Prostate gland (tissue), 2 donors: ENCODE measurements around the gene EBF3.
A peak's percentile ranks its signal among the peaks of the same experiment; 100 is the strongest.

Experiments used
- POLR2A ChIP-seq: fragments of 450-650 bp; IDR thresholded peaks from one replicate; pipeline ENCODE4 v1.6.1; 2016; ENCODE audit warnings: antibody characterized with exemption, mild to moderate bottlenecking
- POLR2AphosphoS5 ChIP-seq: sonication (generic); formaldehyde crosslinking; IDR thresholded peaks from one replicate; pipeline ENCODE4 v1.6.1; 2017; ENCODE audit warnings: antibody characterized with exemption
- TF ChIP-seq, protein P1 (sequence below), 4 experiments: fragments of 200-600 bp in 2 of 4; fragments of 450-650 bp in 2 of 4; sonication (generic) in 2 of 4; IDR thresholded peaks; 1 replicate in 3 of 4; 2 replicates in 1 of 4; pipeline ENCODE4 v1.5.1; 2016 to 2019; ENCODE audit warnings: antibody characterized with exemption in 4 of 4, mild to moderate bottlenecking in 2 of 4, moderate library complexity in 2 of 4

DNA sequence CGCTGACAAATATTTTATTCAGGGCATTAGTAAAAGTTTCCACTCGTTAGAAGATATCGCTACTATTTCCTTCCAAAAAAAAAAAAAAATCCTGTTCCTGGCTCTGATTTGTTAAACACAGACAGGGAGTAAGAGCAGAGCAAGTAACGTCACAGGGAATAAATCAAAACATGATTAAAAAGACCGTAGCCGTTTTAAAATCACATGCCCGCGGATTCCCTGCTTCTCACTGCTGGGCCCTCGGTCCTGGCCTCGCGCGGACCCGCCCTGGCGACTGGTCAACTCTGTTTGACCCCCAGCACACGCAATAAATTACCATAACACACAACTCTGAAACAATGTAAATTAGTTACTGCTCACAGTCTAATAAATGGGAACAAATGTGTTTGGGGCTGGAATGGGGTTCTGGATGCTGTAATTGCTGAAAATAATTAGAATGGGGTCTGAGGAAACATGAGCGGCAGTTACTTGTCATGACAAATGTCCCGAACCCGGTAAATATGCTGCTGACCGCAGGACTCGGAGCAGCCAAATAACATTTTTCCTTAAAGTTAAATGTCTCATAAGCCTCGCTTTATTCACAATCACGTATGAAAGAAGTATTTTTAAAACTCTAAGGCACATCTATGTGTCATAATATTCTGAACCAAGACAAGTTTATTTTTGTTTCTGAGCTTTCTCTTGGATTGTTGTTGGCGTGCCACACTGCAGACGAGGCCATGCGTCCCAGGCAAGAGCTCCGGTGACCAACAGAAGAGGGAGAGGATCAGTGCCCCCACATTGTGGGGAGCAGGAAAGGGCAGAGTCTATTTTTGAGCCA lies 17.9 kb downstream of the EBF3 start:
- TF ChIP-seq POLR2A: no peak
- TF ChIP-seq, protein P1, sequence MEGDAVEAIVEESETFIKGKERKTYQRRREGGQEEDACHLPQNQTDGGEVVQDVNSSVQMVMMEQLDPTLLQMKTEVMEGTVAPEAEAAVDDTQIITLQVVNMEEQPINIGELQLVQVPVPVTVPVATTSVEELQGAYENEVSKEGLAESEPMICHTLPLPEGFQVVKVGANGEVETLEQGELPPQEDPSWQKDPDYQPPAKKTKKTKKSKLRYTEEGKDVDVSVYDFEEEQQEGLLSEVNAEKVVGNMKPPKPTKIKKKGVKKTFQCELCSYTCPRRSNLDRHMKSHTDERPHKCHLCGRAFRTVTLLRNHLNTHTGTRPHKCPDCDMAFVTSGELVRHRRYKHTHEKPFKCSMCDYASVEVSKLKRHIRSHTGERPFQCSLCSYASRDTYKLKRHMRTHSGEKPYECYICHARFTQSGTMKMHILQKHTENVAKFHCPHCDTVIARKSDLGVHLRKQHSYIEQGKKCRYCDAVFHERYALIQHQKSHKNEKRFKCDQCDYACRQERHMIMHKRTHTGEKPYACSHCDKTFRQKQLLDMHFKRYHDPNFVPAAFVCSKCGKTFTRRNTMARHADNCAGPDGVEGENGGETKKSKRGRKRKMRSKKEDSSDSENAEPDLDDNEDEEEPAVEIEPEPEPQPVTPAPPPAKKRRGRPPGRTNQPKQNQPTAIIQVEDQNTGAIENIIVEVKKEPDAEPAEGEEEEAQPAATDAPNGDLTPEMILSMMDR (IDR thresholded peaks at IDR 0.05): no peak
- TF ChIP-seq POLR2AphosphoS5: peak; percentile 22
